GM21786 (cell line): ENCODE measurements around the gene ILKAP.

Experiments used
- ATAC-seq: cut with Tn5 transposase; IDR thresholded peaks from one replicate; pipeline ENCODE4 v1.9.1; 2021; ENCODE audit not compliant: unreplicated experiment

Gene ILKAP

DNA sequence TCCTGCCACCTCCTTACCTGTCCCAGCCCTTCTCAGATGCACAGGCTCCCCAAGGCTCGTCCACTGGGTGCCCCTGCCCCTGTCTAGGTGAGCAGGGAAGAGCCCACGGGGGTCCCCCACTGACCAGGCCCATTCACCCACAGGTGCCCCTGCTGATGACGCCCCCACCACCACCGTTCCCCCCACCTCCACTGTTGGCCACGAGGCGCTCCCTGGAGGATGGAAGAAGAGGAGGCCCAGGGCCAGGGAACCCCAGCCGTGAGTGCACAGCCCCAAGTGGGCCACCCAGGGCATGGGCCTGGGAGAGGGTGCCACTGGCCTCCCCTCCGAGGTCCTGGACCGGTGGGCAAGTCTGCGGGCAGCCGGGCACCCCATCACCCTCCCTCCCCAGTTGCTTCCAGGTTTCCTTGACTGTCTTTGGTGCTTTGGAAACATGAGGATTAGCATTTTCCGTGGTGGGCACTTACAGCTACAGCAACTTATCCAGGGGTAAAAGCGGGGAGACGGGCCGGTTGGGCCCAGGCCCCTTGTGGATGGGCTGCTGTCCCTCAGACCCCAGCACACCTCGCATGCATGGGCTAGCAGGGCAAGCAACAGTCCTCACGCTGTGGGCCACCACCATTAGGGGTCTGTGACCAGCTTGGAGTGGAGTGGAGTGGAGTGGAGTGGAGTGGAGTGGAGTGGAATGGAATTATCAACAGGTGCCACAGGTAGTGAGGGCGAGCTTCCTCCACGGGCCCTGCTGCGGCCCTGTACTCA, 78.2 kb downstream of the ILKAP start:
- no peak for ATAC-seq

DNA sequence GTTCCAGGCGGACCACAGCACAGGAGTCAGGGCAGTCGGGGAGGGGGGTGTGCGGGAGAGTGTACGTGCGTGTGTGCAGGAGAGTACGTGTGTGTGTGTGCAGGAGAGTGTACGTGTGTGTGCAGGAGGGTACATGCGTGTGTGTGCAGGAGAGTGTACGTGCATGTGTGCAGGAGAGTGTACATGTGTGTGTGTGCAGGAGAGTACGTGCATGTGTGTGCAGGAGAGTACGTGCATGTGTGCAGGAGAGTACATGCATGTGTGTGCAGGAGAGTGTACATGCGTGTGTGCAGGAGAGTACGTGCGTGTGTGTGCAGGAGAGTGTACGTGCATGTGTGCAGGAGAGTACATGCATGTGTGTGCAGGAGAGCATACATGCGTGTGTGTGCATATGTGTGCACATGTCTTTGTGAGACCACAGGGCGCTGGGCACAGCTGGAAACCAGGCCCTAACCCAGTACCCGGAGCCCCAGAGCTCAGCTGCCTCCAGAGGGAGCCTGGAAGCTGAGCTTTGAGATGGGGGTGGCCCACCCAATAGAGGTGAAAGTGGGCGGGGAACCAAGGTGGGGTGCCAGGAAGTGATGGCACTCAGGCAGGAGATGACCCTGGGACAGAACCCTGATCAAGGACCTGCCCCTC, 78.9 kb downstream of the ILKAP start:
- ATAC-seq, result no peak

DNA sequence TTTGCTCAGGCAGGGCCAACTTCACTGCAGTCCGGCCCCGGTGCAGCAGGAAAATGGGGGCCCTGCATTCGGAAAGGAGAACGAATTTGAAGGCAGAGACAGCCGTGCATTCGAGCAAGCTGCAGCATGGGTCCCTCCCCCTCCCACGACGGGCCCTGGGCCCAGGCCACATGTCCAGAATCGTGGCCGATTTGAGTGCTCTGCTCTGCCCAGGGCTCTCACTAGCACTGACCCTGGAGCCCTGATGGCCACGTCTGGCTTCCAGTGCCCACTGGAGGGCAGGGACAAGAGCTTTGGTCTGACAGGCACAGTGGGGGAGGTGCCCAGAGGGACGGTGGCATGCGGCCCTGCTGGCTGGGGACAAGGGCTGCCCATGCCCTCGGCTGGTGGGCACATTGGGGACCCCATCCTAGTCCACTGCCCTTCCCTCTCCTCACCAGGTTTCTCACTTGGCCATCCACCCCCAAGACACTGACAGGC, 79.5 kb downstream of the ILKAP start:
- no peak for ATAC-seq

DNA sequence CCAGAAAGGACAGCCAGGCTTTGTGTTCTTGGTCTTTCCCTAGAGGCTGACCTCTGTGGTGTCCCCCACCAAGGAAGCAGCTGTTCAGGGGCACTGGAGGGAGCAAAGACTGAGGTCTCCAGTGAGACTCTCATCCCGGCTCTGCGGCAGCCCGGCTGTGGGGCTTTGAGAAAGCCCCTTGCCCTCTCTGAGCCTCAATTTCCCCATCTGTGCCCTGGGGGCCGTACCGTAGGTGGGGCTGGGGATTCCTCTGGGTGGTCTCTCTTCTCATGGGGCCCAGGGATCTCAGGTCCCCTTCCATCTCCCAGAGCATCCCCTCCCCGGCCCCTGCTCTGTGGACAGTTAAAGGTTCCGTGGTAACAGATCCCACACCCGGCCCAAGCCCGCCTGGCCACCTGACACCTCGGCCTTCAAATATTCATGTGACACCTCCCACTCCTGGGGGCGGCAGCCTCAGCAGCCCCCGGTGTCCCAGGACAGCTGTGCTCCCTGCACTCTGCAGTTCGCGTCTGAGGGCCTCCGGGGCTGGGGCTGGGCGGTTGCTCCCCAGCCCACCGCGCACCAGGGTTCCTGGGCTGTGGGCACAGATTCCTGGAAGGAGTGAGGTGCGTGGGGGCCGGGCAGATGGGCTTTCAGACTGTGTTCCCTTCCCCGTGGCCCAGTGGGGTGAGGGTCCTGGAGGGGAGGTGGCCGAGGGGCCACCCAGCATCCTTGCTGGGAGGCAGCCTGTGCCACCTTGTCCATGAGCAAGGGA, 80.1 kb downstream of the ILKAP start:
- no peak for ATAC-seq

DNA sequence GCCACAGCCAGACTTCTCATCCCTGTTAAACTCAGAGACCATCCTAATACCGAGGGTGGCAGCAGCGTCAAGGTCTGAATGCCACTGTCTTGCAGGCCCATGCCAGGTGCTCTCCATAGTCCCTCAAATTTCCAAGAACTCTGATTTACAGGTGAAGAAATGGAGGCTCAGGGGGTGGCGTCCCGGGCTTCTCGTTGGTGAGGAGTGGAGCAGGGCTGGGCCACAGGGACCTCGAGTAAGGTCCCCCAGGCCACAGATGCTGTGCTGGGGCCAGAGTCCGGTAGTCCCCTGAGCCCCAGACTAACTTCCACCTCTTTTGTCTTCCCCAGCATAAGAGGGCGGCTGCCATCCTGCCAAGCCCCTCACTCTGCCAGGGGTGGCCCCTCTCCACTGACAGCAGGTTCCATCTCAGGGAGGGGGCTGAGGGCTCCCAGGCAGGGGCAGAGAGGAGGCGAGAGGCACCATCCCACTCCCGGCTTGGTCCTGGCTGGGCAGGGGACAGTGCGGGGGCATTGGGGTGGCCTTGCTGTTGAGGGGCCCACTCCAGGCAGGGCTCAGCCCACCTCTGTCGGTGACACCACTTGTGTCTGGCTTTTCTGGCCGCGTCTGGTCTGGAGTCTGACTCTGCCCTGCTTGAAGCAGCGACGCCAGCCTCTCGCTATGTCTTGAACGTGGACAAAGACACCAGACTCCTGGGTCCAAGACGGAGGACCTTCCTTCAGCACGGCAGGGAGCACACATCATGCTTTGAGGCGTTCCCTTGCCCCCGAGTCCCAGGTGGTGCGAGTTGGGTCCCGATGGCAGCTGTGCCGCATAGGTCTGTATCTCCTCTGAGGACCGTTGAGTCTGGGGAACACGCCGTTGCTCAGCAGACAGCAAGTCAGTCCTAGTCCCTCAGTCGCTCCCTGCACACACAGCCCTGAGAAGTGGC, 80.9 kb downstream of the ILKAP start:
- no peak for ATAC-seq

DNA sequence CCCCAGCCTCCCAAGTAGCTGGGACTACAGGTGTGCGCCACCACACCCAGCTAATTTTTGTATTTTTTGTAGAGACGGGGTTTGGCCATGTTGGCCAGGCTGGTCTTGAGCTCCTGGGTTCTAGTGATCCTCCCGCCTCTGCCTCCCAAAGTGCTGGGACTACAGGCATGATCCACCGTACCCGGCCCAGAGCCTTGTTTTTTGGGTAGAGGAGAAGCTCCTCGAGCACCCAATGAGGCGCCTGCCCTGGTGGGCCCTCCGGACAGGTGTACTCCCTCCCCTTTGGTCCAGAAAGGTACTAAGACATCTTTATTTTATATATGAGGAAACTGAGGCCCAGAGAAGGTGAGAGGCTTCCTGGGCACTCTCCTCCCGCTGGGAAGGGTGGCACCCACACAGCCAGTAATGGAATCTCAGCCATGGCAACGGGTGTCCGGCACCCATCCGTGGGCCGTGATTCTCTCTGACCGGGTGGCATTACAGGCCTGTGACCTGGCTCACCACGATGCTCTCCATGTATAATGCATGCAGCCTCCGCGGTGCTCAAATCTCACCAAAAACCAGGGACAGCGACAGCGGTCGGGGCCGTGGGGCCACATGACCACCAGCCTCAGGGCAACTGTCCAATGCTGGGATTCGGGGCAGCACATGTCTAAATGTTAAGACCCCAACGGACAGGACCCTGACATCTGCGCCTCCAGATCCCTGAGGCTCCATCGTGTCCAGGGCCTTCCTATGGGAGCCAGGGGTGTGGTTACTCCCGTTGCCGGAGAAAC, 81.8 kb downstream of the ILKAP start:
- ATAC-seq, result no peak

DNA sequence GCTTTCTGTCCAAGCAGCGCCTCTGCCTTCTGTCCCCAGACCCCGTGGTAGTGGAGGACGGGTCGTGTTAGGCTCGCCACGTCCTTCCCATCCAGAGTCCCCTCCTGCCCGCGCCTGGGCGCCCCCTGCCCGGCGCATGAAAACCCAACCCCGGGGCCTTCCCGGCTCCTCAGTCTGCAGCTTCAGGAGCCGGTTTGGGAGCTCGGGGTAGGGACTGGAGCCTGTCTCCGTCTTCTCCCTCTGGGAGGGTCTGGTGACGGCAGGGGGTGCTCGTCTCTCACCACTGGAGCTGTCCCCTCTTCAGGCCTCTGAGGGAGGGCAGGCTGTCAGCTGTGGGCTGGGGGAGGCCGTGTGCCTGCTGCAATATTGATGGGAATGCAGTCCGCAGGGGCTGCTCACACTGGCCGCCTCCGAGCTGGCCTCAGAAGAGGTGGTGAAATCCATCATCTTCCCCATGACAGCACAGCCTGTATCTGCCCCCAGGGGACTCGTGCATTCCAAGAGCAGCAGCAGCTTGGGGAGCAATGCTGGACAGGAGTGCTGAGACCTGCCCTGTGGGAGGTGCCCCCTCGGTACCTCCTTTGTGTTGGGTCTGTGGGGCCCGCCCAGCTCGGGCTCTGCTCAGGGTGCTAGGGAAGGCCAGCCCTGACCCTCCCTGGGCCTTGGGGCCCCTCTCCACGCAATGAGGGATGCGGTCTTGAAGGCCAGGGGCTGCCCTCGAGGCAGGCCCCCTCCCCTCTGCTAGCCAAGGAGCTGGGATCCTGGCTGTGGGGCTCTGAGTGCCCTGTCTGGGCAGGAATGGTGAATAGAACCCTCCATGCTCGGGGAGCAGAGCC, 82.8 kb downstream of the ILKAP start:
- no peak for ATAC-seq
